ENCODE results near the gene C12orf76. TPM values are rescaled to one million over a fixed set of nuclear protein-coding genes. Genes with fewer than 3 reads are reported as not detected.

Gene C12orf76
- total RNA-seq, 1 experiment from 2014 or later: 29.4 TPM

DNA sequence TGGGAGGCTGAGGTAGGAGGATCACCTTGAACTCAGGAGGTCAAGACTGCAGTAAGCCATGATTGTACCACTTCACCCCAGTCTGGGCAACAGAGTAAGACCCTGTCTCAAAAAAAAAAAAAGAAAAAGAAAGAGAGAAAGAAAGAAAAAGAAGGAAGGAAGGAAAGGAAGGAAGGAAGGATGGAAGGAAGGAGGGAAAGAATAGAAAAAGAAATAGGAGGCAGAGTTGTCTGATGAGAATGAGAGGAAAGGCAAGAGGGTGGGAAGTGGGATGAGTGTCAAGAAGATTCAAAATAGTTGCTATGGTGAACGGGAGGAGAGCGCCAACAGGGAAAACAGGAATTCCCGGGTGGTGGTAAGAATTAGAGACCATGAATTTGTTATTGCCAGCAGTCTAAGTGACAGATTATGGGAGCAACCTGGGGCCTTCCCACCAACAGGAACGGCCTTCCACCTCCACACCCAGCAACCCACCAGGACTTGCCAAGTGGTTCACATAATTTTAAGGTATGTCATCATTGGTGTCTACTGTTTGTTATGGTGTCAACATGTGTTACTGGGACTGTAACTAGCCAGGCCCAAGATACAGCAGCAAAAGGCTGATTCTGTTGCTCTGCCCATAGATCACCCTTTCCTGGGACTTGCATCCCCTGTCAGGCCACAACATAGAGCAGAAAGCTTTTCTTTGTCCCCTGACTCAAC lies 36.1 kb upstream of the C12orf76 start:
- no peak for TF ChIP-seq EZH2 (IDR thresholded peaks at IDR 0.05; ENCODE audit: low read depth)
- TF ChIP-seq CTCF (conservative IDR thresholded peaks at IDR 0.05): no peak
- H3K9me3 ChIP-seq (ENCODE audit: insufficient read depth, low read depth): no peaks in the 10 kb centered on the region
- no peaks in the 10 kb centered on the region for H3K4me1 ChIP-seq (replicated peaks; ENCODE audit: insufficient read depth)
- H3K79me2 ChIP-seq (ENCODE audit: low read depth): no peaks in the 10 kb centered on the region
- no peaks in the 10 kb centered on the region for H3K27me3 ChIP-seq (ENCODE audit: insufficient read depth, low read depth)
- intact Hi-C loops (cut with micrococcal nuclease; ENCODE audit: unreplicated experiment): no loop called here
- H4K20me1 ChIP-seq (ENCODE audit: insufficient read depth): no peaks in the 10 kb centered on the region
- H3F3A ChIP-seq (ENCODE audit: insufficient read depth, low read depth): no peaks in the 10 kb centered on the region
- ChIA-PET CTCF (no interaction called here), POLR2A (ENCODE audit: unreplicated experiment) (no interaction called here)
- BruUV-seq (replicated peaks): no TSS peak
- H3K36me3 ChIP-seq (ENCODE audit: low read depth): no peaks in the 10 kb centered on the region
- H3K4me3 ChIP-seq: no peak overlapping the region
- no peaks in the 10 kb centered on the region for H3K9me2 ChIP-seq (ENCODE audit: insufficient read depth)
- DNase-seq: no peak
- H2AFZ ChIP-seq: no peak overlapping the region
- no peak overlapping the region for H3K27ac ChIP-seq
- H3K4me2 ChIP-seq: no peak overlapping the region

DNA sequence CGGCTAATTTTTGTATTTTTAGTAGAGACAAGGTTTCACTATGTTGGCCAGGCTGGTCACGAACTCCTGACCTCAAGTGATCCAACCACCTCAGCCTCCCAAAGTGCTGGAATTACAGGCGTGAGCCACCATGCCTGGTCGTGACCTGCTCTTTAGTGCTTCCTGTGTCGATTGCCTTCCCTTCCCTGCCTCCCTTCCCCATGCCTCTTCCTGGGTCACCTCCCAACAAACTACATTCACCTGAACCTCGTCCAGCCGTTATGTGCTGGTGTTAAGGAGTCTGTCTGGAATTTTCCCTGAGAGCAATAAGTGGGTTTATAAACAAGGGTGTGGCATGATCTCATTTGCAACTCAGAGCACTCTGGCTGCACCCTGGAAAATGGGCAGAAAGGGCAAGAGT lies 32.1 kb upstream of the C12orf76 start:
- no TSS peak for BruUV-seq (replicated peaks)
- Histone ChIP-seq H3K9me3 (ENCODE audit: insufficient read depth, low read depth) (no peaks in the 10 kb centered on the region), H3K36me3 (ENCODE audit: low read depth) (no peaks in the 10 kb centered on the region), H3K9me2 (ENCODE audit: insufficient read depth) (no peaks in the 10 kb centered on the region), H3K4me1 (replicated peaks; ENCODE audit: insufficient read depth) (no peaks in the 10 kb centered on the region), H3K27ac (no peak overlapping the region), H3K79me2 (ENCODE audit: low read depth) (no peaks in the 10 kb centered on the region), H2AFZ (peak overlapping the region; percentile 75; the same call in 1 of the 2 replicates), H3K4me2 (no peak overlapping the region), H3F3A (ENCODE audit: insufficient read depth, low read depth) (no peaks in the 10 kb centered on the region), H3K27me3 (ENCODE audit: insufficient read depth, low read depth) (peaks cover 9% of the 10 kb centered on the region; the same call in 1 of the 2 replicates), H4K20me1 (ENCODE audit: insufficient read depth) (no peaks in the 10 kb centered on the region), H3K4me3 (no peak overlapping the region)
- intact Hi-C loops (cut with micrococcal nuclease; ENCODE audit: unreplicated experiment): no loop called here
- ChIA-PET POLR2A (ENCODE audit: unreplicated experiment) (no interaction called here), CTCF (interaction anchor here (0.7 kb wide), 1 partner anchor 1371 kb away, joined by 9 read pairs; no protein-coding TSS in a partner anchor)
- no peak for TF ChIP-seq CTCF (conservative IDR thresholded peaks at IDR 0.05)
- no peak for TF ChIP-seq EZH2 (IDR thresholded peaks at IDR 0.05; ENCODE audit: low read depth)
- no peak for DNase-seq

DNA sequence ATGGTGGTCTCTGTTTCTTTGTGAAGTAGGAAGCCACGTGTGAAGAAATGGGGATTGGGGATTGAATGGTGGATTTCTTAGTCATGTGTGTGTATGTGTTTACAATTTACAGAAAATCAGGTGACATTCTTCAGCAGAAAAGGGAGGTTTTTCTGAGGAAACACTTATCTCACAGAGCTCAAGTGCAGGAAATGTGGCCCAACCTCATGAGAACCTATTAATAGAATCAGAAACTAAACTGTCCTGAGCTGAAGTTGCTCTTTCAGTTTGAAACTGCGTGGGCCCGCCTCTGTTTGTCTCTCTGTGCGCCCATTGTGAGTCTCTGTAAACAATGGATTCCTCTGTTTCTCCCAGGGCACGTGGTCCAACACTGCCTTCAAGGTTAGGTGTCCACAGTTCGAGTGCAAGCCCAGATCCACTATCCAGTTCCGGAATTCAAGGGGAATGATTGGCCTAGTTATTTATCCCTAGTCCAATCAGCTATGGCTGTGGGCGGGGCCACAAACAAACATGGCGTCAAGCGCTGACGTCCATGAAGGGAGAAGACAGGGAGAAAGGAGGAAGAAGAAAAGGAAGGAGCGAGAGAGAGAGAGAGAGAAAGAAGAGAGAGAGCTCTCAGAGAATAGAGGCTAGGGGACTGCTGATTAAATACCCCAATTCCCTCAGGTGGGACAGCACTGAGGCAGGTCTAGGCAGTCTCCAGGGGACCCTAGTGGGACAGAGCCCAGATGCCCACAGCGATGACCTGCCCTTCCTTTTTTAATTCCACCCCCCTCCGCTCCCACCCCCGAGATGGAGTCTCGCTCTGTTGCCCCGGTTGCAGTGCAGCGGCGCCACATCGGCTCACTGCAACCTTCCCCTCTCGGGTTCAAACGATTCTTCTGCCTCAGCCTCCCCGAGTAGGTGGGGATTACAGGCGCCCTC lies 31.4 kb upstream of the C12orf76 start:
- Histone ChIP-seq H3K9me3 (ENCODE audit: insufficient read depth, low read depth) (no peaks in the 10 kb centered on the region), H3K4me3 (no peak overlapping the region), H3K27me3 (ENCODE audit: insufficient read depth, low read depth) (peaks cover 9% of the 10 kb centered on the region; the same call in 1 of the 2 replicates), H3K9me2 (ENCODE audit: insufficient read depth) (no peaks in the 10 kb centered on the region), H3K27ac (no peak overlapping the region), H3K79me2 (ENCODE audit: low read depth) (no peaks in the 10 kb centered on the region), H3F3A (ENCODE audit: insufficient read depth, low read depth) (no peaks in the 10 kb centered on the region), H3K4me1 (replicated peaks; ENCODE audit: insufficient read depth) (no peaks in the 10 kb centered on the region), H3K4me2 (peak overlapping the region; percentile 43), H2AFZ (peak overlapping the region; percentile 75), H4K20me1 (ENCODE audit: insufficient read depth) (no peaks in the 10 kb centered on the region), H3K36me3 (ENCODE audit: low read depth) (no peaks in the 10 kb centered on the region)
- intact Hi-C loops (cut with micrococcal nuclease; ENCODE audit: unreplicated experiment): no loop called here
- no peak for DNase-seq
- POLR2A ChIA-PET (ENCODE audit: unreplicated experiment): interaction anchor here (0.6 to 0.7 kb wide), 3 partner anchors 11 to 984 kb away, joined by 3 to 11 read pairs (median 4); no protein-coding TSS in a partner anchor
- CTCF ChIA-PET: interaction anchor here (0.7 kb wide), 1 partner anchor 1371 kb away, joined by 9 read pairs; no protein-coding TSS in a partner anchor
- TF ChIP-seq EZH2 (IDR thresholded peaks at IDR 0.05; ENCODE audit: low read depth) (no peak), CTCF (conservative IDR thresholded peaks at IDR 0.05) (no peak)
- BruUV-seq (replicated peaks): no TSS peak
